Natural killer cell (primary cell): ENCODE results near the gene HYAL1. TPM values are rescaled to one million over a fixed set of nuclear protein-coding genes. Genes with fewer than 3 reads are reported as not detected.

Experiments
- ATAC-seq, 3 donors: fragments of 150-1000 bp in 2 of 3; fragments of 200-7000 bp in 1 of 3; cut with Tn5 transposase; 1 replicate in 1 of 3; 2 replicates in 2 of 3; pipeline ENCODE4 v1.10.0; 2021; ENCODE audit warnings: mild to moderate bottlenecking in 2 of 3, moderate library complexity in 2 of 3
- DNase-seq, 2 donors: peaks; one replicate each; pipeline versions ENCODE4 v3.0.0 to v3.0.0-alpha.2; 2013 to 2021; ENCODE audit warnings: mixed read lengths in 1 of 2
- H3K27ac ChIP-seq: one replicate; pipeline ENCODE4 v1.5.1; 2013; ENCODE audit warnings: mild to moderate bottlenecking, low read length
- H3K27me3 ChIP-seq: one replicate; pipeline ENCODE4 v1.6.1; 2013; ENCODE audit warnings: low read length; ENCODE audit not compliant: control insufficient read depth, insufficient read depth
- H3K36me3 ChIP-seq: one replicate; pipeline ENCODE4 v1.6.1; 2013; ENCODE audit warnings: low read length; ENCODE audit not compliant: control insufficient read depth, insufficient read depth
- H3K4me1 ChIP-seq: one replicate; pipeline ENCODE4 v1.6.1; 2013; ENCODE audit warnings: low read length; ENCODE audit not compliant: control insufficient read depth, insufficient read depth
- H3K4me3 ChIP-seq: one replicate; pipeline ENCODE4 v1.5.1; 2013; ENCODE audit warnings: low read length
- H3K9me3 ChIP-seq: one replicate; pipeline ENCODE4 v1.6.1; 2013; ENCODE audit warnings: low read length; ENCODE audit not compliant: control insufficient read depth, insufficient read depth
- H3K27ac Mint-ChIP-seq, 2 donors: one replicate each; pipeline ENCODE4 v1.8.0; 2022; ENCODE audit warnings: mild to moderate bottlenecking in 2 of 2, mixed read lengths in 2 of 2, moderate library complexity in 1 of 2
- H3K27me3 Mint-ChIP-seq, 2 donors: one replicate each; pipeline ENCODE4 v1.8.0; 2022; ENCODE audit warnings: low read depth in 2 of 2, mixed read lengths in 2 of 2
- H3K36me3 Mint-ChIP-seq: one replicate; pipeline ENCODE4 v1.8.0; 2022; ENCODE audit warnings: mixed read lengths
- H3K4me1 Mint-ChIP-seq, 2 donors: one replicate each; pipeline ENCODE4 v1.8.0; 2022; ENCODE audit warnings: mixed read lengths in 2 of 2
- H3K4me3 Mint-ChIP-seq: one replicate; pipeline ENCODE4 v1.8.0; 2022; ENCODE audit warnings: mild to moderate bottlenecking, moderate library complexity, mixed read lengths
- H3K9me3 Mint-ChIP-seq, 2 donors: one replicate each; pipeline ENCODE4 v1.8.0; 2022; ENCODE audit warnings: mixed read lengths in 2 of 2
- WGBS: methylation state at CpG from one replicate; pipeline ENCODE4 v1.1.7; 2013; ENCODE audit warnings: missing lambda C conversion rate; ENCODE audit not compliant: insufficient coverage; 5-methylcytosine and 5-hydroxymethylcytosine counted together
- intact Hi-C: fragments of 100-400 bp; cut with micrococcal nuclease; formaldehyde crosslinking; loops from one replicate; pipeline ENCODE4 v1.14.2; 2022
- total RNA-seq, 4 donors: library from RNA; stranded (reverse); fragments of 120-200 nt in 1 of 4; gene quantifications; one replicate each; pipeline versions ENCODE4 v1.2.3 to v1.2.4, GENCODE V29; 2013 to 2022
- TF ChIP-seq, protein P1 (sequence below): fragments of 200-600 bp; IDR thresholded peaks from one replicate; pipeline ENCODE4 v1.8.0; 2022; ENCODE audit warnings: antibody characterized with exemption

The HYAL1 gene
- total RNA-seq, 3 donors from 2014 or later (not counting 1 experiment from before 2014, with no cell fraction given): 0.82 to 1.2 TPM; not detected in 1

DNA sequence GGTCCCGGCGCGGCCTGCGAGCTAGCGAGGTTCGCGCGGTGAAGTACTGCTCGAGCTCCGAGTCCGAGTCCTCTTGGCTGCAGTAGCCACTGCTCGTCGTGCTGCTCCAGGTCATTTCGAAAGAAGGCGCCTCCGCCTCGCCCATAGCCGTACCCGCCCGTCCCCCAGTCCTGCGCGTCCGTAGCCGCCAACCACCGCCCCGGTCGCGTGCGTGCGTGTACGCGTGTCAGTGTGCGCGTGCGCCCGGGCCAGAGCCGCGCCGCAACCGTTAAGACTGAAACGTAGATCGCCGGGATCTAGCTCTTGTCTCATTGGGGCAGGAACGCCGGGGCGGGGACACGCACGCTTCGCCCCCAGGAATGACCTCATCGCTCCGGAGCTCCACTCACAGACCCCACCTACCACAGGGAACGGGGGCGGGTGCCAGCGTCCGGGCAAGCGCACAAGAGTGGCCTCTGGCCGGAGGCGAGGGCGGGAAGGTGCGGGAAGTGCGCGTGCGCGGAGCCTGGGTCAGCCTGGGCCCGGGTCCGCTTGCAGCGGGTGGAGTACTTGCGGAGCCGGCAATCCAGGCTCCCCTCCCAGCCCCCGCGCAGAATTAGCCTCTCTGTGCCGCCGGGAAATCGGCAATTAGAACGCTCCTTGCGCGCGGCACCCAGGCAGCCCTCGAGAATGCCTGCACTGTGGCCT, 33.9 kb upstream of the HYAL1 start:
- peaks cover 57 to 86% of the 10 kb centered on the region in 2 donors for H3K4me1 Mint-ChIP-seq
- Histone ChIP-seq H3K27me3 (no peaks in the 10 kb centered on the region), H3K27ac (peak overlapping the region; percentile 93), H3K9me3 (no peaks in the 10 kb centered on the region), H3K4me1 (peaks cover 76% of the 10 kb centered on the region), H3K36me3 (peaks cover 14% of the 10 kb centered on the region), H3K4me3 (peak overlapping the region; percentile 80)
- ATAC-seq: peak; percentile 67 to 80 (median 70)
- peak overlapping the region; percentile 98 for H3K4me3 Mint-ChIP-seq
- intact Hi-C loops: loop anchor here (2.0 to 5.0 kb wide), 2 partner anchors 17 to 40 kb away; partner anchors contain the start of genes HYAL3 and NAA80
- TF ChIP-seq, protein P1, sequence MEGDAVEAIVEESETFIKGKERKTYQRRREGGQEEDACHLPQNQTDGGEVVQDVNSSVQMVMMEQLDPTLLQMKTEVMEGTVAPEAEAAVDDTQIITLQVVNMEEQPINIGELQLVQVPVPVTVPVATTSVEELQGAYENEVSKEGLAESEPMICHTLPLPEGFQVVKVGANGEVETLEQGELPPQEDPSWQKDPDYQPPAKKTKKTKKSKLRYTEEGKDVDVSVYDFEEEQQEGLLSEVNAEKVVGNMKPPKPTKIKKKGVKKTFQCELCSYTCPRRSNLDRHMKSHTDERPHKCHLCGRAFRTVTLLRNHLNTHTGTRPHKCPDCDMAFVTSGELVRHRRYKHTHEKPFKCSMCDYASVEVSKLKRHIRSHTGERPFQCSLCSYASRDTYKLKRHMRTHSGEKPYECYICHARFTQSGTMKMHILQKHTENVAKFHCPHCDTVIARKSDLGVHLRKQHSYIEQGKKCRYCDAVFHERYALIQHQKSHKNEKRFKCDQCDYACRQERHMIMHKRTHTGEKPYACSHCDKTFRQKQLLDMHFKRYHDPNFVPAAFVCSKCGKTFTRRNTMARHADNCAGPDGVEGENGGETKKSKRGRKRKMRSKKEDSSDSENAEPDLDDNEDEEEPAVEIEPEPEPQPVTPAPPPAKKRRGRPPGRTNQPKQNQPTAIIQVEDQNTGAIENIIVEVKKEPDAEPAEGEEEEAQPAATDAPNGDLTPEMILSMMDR: no peak
- peak overlapping the region; percentile 93 to 96 for H3K27ac Mint-ChIP-seq
- under 1% methylated on average over 79 of the region's 79 CpGs for WGBS
- peaks cover 13% of the 10 kb centered on the region for H3K36me3 Mint-ChIP-seq
- peak; percentile 85 to 97 for DNase-seq
- H3K27me3 Mint-ChIP-seq: no peaks in the 10 kb centered on the region
- H3K9me3 Mint-ChIP-seq: no peaks in the 10 kb centered on the region

DNA sequence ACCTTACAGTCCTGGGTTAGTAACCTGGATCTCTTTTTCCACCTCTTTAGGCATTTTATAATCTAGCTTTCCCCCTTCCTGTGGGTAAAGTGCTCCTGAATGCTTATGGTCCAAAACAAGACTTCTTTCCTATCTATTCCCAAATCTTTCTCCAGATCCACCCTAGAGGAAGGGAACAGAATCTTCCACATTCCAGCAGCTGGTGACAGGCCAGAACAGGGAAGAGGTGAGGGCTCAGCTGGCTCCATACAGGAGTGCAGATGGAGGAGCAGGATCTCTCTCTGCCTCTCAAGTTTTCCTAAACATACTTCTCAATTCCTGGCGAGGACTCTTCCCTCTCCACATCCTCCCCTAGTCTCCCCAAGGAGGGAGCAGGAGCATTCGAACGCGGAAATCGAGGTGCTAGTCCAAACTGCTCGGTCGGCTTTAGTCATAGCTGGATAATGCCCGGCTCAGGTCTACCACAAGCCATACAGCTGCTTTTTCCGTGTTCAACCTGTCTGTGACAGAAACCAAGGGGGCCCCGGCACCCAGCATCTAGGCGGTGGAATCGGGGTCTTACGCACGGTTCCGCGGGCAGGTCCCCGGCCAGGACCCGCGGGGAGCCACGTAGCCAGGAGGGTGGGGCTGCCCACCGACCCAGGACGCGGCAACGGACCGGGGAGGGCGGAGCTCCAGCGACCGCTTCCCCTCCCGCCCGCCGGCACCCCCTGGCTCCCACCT, 33.2 kb upstream of the HYAL1 start:
- TF ChIP-seq, protein P1: no peak
- ATAC-seq: peak in 2 of 3 donors; percentile 1 to 4
- no peak for DNase-seq

GRCh38 chr3:50334339-50335075, 31.1 kb upstream of the HYAL1 start:
- Mint-ChIP-seq H3K36me3 (peaks cover 9% of the 10 kb centered on the region), H3K4me3 (peak overlapping the region; percentile 63), H3K9me3 (no peaks in the 10 kb centered on the region), H3K4me1 (peaks cover 47 to 66% of the 10 kb centered on the region in 2 donors), H3K27ac (peak overlapping the region; percentile 88 to 93), H3K27me3 (no peaks in the 10 kb centered on the region)
- Histone ChIP-seq H3K4me3 (no peak overlapping the region), H3K9me3 (no peaks in the 10 kb centered on the region), H3K27ac (peak overlapping the region; percentile 69), H3K36me3 (peaks cover 43% of the 10 kb centered on the region), H3K4me1 (peaks cover 68% of the 10 kb centered on the region), H3K27me3 (no peaks in the 10 kb centered on the region)
- TF ChIP-seq, protein P1: no peak
- ATAC-seq (no peak), DNase-seq (no peak)
- WGBS: 80% methylated on average over 5 of the region's 5 CpGs
- intact Hi-C loops: loop anchor here (5.0 kb wide), 1 partner anchor 37 kb away; the partner anchor contains the start of genes HYAL3 and NAA80

More for the DNA sequence above, 33.2 kb upstream of the HYAL1 start:
- Histone ChIP-seq H3K27ac (peak overlapping the region; percentile 93), H3K4me3 (peak overlapping the region; percentile 80), H3K9me3 (no peaks in the 10 kb centered on the region), H3K4me1 (peaks cover 74% of the 10 kb centered on the region), H3K36me3 (peaks cover 21% of the 10 kb centered on the region), H3K27me3 (no peaks in the 10 kb centered on the region)
- peaks cover 57 to 83% of the 10 kb centered on the region in 2 donors for H3K4me1 Mint-ChIP-seq
- 3% methylated on average over 31 of the region's 31 CpGs for WGBS
- H3K27ac Mint-ChIP-seq: peak overlapping the region; percentile 93 to 96
- peak overlapping the region; percentile 98 for H3K4me3 Mint-ChIP-seq
- no peaks in the 10 kb centered on the region for H3K27me3 Mint-ChIP-seq
- peaks cover 13% of the 10 kb centered on the region for H3K36me3 Mint-ChIP-seq
- intact Hi-C loops: loop anchor here (2.0 to 5.0 kb wide), 2 partner anchors 16 to 39 kb away; partner anchors contain the start of genes HYAL3 and NAA80
- H3K9me3 Mint-ChIP-seq: no peaks in the 10 kb centered on the region
